Ishikawa (cell line): ENCODE results near the gene MTERF1.

Source experiments
- CEBPB ChIP-seq: IDR thresholded peaks from 2 replicates; pipeline ENCODE4 v1.6.1; 2012
- CREB1 ChIP-seq: IDR thresholded peaks from 2 replicates; pipeline ENCODE4 v1.6.1; 2012; ENCODE audit warnings: low read depth
- EGR1 ChIP-seq: IDR thresholded peaks from 2 replicates; pipeline ENCODE4 v1.6.1; 2012
- EP300 ChIP-seq: IDR thresholded peaks from 2 replicates; pipeline ENCODE4 v1.6.1; 2012; ENCODE audit warnings: borderline replicate concordance
- FOXM1 ChIP-seq: IDR thresholded peaks from 2 replicates; pipeline ENCODE4 v1.6.1; 2012; ENCODE audit warnings: low read depth, borderline replicate concordance
- NFIC ChIP-seq: IDR thresholded peaks from 2 replicates; pipeline ENCODE4 v1.6.1; 2012
- RAD21 ChIP-seq: IDR thresholded peaks from 2 replicates; pipeline ENCODE4 v1.6.1; 2012; ENCODE audit warnings: low read depth
- TAF1 ChIP-seq: IDR thresholded peaks from 2 replicates; pipeline ENCODE4 v1.6.1; 2012; ENCODE audit warnings: low read depth, mild to moderate bottlenecking
- TCF12 ChIP-seq: IDR thresholded peaks from 2 replicates; pipeline ENCODE4 v1.6.1; 2012; ENCODE audit warnings: low read depth
- TEAD4 ChIP-seq: IDR thresholded peaks from 2 replicates; pipeline ENCODE4 v1.6.1; 2012
- YY1 ChIP-seq: IDR thresholded peaks from 2 replicates; pipeline ENCODE4 v1.6.1; 2012; ENCODE audit warnings: low read depth
- ZBTB7A ChIP-seq: IDR thresholded peaks from 2 replicates; pipeline ENCODE4 v1.6.1; 2012; ENCODE audit warnings: low read depth
- TF ChIP-seq, protein P1 (sequence below): IDR thresholded peaks from 2 replicates; pipeline ENCODE4 v1.6.1; 2012; ENCODE audit warnings: low read depth, mild to moderate bottlenecking
- TF ChIP-seq, protein P2 (sequence below): IDR thresholded peaks from 2 replicates; pipeline ENCODE4 v1.6.1; 2012
- TF ChIP-seq, protein P3 (sequence below): IDR thresholded peaks from 2 replicates; pipeline ENCODE4 v1.6.1; 2012

Gene MTERF1

DNA sequence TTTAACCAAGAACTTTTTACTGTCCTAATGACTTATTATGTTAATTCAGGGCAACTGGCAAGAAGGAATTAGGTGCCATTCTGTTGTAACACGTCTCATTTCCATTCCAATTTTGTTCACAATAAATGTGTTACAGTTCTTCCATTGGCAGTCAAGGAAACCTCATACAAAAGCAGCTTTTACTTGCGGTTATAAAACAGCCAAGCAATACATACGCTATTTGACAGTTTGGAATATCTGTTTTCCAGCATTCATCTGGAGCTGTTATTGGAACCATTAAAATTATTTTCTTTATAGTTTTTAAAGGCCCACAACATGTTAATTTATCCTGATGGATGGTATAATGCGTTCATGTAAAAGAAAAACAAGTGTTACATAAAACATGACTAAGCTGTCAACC, 33.3 kb downstream of the MTERF1 start:
- TF ChIP-seq, protein P1, sequence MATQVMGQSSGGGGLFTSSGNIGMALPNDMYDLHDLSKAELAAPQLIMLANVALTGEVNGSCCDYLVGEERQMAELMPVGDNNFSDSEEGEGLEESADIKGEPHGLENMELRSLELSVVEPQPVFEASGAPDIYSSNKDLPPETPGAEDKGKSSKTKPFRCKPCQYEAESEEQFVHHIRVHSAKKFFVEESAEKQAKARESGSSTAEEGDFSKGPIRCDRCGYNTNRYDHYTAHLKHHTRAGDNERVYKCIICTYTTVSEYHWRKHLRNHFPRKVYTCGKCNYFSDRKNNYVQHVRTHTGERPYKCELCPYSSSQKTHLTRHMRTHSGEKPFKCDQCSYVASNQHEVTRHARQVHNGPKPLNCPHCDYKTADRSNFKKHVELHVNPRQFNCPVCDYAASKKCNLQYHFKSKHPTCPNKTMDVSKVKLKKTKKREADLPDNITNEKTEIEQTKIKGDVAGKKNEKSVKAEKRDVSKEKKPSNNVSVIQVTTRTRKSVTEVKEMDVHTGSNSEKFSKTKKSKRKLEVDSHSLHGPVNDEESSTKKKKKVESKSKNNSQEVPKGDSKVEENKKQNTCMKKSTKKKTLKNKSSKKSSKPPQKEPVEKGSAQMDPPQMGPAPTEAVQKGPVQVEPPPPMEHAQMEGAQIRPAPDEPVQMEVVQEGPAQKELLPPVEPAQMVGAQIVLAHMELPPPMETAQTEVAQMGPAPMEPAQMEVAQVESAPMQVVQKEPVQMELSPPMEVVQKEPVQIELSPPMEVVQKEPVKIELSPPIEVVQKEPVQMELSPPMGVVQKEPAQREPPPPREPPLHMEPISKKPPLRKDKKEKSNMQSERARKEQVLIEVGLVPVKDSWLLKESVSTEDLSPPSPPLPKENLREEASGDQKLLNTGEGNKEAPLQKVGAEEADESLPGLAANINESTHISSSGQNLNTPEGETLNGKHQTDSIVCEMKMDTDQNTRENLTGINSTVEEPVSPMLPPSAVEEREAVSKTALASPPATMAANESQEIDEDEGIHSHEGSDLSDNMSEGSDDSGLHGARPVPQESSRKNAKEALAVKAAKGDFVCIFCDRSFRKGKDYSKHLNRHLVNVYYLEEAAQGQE = no peak
- TF ChIP-seq, protein P2, sequence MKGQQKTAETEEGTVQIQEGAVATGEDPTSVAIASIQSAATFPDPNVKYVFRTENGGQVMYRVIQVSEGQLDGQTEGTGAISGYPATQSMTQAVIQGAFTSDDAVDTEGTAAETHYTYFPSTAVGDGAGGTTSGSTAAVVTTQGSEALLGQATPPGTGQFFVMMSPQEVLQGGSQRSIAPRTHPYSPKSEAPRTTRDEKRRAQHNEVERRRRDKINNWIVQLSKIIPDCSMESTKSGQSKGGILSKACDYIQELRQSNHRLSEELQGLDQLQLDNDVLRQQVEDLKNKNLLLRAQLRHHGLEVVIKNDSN = no peak
- TF ChIP-seq EP300 (no peak), ZBTB7A (no peak), YY1 (no peak), TEAD4 (no peak), TCF12 (no peak), NFIC (no peak), CEBPB (no peak), CREB1 (no peak), EGR1 (no peak), RAD21 (no peak), FOXM1 (no peak)

DNA sequence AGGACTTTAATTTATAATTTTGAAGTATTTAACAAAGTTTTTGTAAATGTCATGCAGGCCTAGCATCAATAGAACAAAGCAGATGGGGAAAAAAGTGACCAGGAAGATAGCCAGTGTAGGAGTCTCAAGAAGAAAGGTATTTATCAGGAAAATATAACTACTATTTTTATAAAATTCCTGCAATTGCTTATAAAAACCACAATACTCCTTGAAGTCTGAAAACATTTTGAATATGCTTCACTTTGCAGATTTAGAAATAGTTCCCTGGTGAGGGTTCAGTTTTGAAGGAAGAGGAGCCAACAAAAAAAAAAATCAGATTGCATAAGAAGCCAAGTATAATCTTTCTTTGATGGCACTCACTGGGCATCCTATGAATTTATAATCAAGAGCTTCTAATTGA, 34.1 kb downstream of the MTERF1 start:
- no peak for TF ChIP-seq NFIC
- TF ChIP-seq, protein P3, sequence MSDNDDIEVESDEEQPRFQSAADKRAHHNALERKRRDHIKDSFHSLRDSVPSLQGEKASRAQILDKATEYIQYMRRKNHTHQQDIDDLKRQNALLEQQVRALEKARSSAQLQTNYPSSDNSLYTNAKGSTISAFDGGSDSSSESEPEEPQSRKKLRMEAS = no peak
- no peak for TF ChIP-seq RAD21
- no peak for TF ChIP-seq TEAD4
- no peak for TF ChIP-seq ZBTB7A
- TF ChIP-seq CEBPB = no peak
- no peak for TF ChIP-seq EGR1
- no peak for TF ChIP-seq FOXM1
- no peak for TF ChIP-seq YY1

DNA sequence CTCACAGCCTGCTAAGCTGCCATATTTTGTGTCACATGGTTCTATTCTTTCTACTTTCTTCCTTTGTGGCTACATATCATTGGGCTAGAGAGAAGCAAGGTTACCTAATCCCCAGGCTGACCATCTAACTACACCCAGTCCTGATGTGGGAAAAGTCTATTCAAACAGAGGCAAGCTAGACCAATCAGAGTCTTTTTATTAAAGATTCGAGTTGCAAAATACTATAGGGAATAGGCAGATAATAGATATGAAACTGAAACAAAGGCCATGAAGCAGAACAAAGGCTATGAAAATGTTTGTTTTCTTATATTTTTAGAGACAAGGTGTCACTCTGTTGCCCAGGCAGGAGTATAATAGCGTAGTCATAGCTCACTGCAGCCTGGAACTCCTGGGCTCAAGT, 36.7 kb downstream of the MTERF1 start:
- TF ChIP-seq EGR1 (no peak), EP300 (no peak), TCF12 (no peak), CREB1 (no peak)

DNA sequence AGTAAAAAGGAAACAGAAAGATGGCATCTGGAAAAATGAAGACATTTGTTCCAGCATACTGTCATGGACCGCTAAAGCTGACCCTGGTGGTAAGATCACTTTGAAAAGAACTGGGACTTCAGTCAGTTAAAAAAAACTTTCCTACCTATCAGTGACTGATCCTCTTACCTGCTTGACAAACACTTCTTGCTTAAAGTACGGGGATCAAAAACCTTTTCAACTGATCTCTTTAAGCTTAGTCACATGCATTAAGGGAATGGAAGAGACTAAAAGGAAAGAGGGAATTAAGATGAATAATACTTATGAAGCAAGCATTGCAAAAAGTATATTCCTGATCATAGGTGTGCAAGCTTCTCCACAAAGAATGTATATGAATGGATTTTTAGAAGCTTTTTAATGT, 42.1 kb downstream of the MTERF1 start:
- TF ChIP-seq FOXM1 (no peak), TEAD4 (no peak), CREB1 (no peak), EGR1 (no peak), YY1 (no peak), CEBPB (no peak), ZBTB7A (no peak), EP300 (no peak), NFIC (no peak), RAD21 (no peak), TCF12 (no peak), TAF1 (no peak)
- TF ChIP-seq, protein P2 = no peak
- TF ChIP-seq, protein P3 = no peak
- TF ChIP-seq, protein P1 = no peak

DNA sequence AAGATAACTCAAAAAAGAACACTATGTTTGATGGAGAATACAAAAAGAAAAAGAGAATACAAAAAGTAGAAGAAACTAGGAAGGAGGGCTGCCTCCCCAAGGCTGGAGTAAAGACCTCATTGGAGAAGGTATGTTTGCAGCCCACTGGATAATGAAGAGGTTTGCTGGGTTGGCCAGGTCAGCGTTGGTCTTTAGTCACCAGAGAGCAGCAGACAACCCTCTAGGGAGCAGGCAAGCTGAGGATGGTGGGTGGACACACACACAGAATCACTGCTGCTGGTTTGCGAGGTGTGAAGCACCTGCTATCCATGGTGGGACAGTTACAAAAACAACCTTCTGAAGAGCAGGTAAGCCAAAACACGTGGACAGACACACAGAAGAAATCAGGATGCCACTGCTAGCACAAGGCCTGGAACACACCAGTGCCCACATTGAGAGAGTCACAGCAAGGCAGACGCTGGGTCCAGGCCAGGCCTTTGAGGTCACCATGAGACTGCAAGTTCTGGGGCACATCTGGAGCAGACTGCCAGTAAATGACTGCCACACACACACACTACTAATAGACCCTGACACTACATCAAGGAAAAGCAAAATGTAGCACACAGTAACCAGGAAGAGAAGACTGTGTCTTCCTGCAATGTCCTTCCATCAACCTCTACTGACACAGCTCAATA, 43.0 kb downstream of the MTERF1 start:
- TF ChIP-seq FOXM1 (no peak), YY1 (no peak), CREB1 (no peak), NFIC (no peak), ZBTB7A (no peak), TCF12 (no peak), TAF1 (no peak), CEBPB (no peak), EGR1 (no peak), TEAD4 (no peak), EP300 (no peak), RAD21 (no peak)
- TF ChIP-seq, protein P3 = no peak
- TF ChIP-seq, protein P2 = no peak
